Measurements from ENCODE around the gene CAMK2N1.

Gene CAMK2N1

DNA sequence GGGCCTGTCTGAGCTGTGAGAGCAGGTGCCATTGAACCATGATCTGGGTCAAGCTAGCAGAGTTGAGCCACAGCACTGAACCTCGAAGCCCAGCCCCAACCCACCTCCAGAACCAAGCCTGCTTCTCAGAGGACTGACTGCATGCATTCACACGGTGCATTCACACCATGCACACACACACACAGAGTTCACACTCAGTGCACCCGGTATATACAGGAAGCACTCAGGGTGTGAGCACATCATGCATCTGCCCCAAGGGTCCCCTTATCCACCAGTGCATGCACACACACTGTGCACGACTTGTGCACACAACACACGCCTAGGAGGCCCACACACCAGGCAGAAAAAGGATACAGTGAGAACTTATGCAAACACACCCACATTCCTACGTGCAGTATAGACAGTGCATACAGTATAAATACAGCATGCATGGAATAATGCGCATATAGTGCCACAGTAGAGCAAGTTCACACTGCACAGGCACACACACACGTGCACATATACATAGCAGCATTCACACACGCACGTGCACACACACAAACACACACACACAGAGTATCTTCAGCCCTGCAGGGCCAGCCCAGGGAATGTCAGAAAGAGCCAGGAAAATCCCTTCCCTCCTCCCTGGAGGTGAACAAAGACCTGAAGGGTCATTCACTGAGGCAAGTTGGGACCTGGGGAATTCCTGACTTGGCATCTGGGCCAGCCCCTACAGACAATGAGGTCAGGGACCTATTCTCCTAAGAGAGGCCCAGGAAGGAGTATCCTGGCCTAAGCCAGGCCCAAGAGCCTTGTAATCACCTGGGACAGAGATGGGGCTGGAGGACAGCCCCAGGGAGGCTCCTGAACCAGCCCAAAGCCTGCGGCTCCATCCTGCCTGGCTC, 42.1 kb downstream of the CAMK2N1 start:
- DNase-seq (ENCODE audit: low spot score), result no peak

DNA sequence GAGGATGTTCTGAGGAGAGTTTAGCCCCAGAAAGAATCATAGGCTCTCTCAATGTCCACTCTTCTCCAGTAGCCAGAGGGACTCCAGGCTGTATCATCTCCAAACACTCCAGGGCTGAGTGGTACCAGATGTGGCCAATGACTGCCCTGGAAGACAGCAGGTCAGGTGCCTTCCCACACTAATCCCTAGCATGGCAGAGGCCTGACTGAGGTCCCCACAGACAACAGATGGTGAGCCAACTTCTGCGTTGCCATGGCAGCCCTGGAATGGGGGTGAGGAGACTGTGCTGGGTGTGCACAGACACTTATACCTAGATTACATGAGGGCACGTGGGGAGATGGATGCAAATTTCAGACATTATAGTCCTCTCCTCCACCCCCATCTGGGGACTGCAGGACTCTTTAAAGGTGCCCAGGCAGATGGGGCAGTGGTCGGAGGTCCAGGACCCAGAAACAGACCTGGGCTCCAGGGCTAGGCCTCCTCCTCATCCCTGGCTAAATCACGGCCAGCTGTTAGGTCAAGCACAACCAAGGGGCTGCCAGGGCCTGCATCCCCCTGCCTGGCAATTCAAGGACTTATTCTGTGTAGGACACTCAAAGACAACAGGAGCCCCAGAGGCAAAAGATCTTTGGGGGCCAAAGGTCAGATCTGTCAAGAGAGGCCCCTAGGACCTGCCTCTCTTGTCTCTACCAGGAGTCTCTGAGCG, 42.9 kb downstream of the CAMK2N1 start:
- no peak for DNase-seq (ENCODE audit: low spot score)

DNA sequence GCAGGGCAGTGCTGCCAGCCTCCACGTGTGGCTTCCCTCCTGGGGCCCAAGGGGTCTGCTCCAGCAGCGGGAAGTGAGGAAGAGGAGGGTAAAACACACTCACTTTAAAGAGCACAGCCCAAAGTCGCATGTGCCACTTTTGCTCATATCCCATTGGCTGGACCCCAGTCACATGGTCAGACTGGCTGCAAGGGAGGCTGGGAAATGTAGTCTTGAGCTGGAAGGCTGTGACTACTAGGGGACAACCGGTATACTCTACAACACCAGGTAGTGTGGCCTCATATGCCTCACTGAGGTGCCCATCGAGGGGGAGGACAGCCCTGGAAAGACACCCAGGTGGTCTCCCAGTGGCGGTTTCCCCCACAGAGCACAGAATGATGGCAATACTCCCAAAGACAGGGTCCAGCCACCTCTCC, 45.2 kb downstream of the CAMK2N1 start:
- peak; percentile 45 for DNase-seq (ENCODE audit: low spot score)

DNA sequence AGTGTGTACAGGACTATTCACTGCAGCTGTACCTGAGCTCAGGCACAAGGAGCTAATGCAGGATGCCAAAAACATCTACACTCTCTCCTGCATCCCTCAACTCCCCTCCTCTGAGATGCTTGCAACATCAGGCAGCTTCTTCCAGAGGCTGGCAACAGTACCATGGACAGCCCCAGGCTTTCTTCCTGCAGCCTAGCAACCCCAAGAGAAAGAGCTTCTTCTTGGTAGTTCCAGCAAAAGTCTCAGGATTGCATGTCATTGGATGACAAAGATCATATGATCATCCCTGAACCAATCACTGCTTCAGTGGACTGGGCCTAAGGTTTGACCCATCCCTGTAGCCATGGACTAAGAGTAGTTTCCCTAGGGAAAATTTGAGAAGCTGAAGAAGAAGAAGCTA, 46.7 kb downstream of the CAMK2N1 start:
- no peak for DNase-seq (ENCODE audit: low spot score)

GRCh38 chr1:20437640-20438039, 48.4 kb downstream of the CAMK2N1 start:
- no peak for DNase-seq (ENCODE audit: low spot score)

DNA sequence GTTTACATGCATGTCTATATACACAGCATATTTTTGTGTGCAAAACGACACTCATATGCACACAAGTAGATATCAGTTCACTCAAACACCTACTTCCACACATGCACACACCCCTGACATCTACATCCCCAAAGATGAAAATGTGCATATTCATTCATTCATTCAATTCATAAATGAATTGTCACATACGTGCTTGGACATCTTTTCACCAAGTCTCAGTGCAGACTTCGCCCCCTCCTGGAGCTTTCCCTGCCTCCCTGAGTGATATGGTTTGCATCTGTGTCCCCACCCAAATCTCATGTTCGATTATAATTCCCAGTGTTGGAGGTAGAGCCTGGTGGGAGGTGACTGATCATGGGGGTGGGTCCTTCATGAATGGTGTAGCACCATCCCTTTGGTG, 53.1 kb downstream of the CAMK2N1 start:
- DNase-seq (ENCODE audit: low spot score), result no peak
